ENCODE data around the gene RABGAP1L.

The RABGAP1L gene

DNA sequence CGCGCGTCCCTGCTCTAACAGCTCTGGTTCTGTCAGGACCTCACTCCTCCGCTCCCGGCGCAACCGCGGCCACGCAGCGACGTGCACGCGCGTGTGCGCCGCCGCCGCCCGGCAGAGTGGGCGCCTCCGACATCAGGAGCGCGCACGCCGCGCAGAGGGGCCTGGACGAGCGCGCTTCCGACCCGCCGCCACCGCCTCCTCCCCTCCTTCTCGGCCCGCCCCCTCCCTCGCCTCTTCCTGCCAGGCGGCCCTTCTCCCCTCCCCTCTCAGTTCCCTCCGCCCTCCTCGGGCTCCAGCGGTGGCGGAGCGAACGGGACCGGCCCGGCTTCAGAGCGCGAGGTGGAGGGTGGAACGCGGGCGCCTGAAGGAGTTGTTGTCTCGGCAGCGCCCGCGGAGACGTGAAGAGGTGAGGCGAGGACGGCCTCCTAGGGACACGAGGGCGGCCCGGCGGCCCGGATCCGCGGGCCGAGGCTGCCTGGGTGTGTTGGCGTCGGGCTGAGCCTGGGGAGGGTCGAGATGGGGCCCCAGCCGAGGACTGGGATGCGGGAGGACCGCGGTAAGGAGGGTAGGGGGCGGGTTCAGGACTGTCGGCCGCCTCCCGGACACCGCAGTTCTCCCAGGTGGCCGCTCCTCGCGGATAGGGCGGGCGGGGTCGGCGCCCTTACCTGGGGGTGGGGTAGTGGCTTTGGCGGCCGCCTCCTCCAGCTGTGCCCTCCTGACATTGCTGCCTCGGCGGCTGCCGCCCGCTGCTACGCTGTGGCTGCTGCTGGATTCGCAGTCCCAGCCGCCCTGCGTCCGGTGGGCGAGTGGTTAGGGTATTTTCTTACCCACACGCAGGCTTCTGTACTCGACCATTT lies at the start of gene RABGAP1L:
RABGAP1L (plus strand) TSS at position 269 of the 857 bp plus-strand sequence.
- no peak for TF ChIP-seq ZFX (IDR thresholded peaks at IDR 0.05)
- TF ChIP-seq, protein P1, sequence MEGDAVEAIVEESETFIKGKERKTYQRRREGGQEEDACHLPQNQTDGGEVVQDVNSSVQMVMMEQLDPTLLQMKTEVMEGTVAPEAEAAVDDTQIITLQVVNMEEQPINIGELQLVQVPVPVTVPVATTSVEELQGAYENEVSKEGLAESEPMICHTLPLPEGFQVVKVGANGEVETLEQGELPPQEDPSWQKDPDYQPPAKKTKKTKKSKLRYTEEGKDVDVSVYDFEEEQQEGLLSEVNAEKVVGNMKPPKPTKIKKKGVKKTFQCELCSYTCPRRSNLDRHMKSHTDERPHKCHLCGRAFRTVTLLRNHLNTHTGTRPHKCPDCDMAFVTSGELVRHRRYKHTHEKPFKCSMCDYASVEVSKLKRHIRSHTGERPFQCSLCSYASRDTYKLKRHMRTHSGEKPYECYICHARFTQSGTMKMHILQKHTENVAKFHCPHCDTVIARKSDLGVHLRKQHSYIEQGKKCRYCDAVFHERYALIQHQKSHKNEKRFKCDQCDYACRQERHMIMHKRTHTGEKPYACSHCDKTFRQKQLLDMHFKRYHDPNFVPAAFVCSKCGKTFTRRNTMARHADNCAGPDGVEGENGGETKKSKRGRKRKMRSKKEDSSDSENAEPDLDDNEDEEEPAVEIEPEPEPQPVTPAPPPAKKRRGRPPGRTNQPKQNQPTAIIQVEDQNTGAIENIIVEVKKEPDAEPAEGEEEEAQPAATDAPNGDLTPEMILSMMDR (conservative IDR thresholded peaks at IDR 0.05) = no peak
- H3K27ac ChIP-seq = peak within 1 kb of the TSS; percentile 69

DNA sequence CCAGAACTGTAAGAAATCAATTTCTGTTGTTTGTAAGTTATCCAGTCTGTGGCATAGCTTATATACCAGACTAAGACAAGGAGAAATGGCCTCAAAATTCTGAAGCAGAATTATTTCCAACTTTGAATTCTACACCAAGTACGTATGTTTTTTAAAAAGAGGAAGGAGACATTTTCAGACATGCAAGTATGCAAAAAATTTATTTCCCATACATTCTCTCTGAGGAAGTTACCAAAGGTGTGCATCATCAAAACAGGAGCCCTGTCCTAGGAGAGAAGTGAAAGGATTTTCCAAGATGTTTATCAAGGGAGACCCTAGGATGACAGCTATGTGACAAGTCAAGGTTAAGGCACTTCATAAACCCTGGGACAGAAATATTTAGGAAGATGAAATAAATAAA lies 49.3 kb upstream of the RABGAP1L start:
- TF ChIP-seq, protein P1 (conservative IDR thresholded peaks at IDR 0.05) = no peak
- TF ChIP-seq ZFX (IDR thresholded peaks at IDR 0.05) = no peak
- H3K27ac ChIP-seq = no peak overlapping the region

DNA sequence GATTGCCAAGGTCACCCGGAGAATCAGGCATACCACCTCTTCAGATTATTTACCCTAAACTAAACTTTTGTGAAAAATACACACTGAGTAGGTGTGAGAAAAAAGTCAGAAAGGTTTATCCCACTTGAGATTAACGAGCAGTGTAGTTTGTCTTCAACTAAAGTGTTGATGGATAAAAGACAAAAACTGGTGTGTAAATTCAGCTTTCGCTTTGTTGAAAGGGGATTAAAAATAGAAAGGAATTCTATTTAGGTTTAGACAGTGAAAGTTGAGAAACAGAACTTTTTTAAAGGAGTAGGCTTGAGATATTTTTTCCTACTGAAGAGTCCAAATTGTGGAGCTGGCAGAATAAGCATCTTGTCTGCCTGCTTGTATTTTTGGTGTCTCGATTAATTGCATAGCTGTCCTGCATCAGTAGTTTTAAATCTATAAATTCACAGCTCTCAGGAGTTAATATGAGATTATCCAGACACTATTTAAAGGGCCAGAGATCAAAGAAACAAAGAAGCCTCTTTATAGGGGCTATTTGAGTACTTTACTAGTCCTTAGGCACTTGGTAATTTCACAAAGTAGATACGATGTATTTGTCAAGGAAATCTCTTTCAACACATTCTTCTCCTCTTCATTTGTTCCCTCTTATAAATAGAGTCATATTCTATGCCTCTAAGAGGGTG lies 46.7 kb upstream of the RABGAP1L start:
- no peak overlapping the region for H3K27ac ChIP-seq
- TF ChIP-seq, protein P1 (conservative IDR thresholded peaks at IDR 0.05) = no peak
- no peak for TF ChIP-seq ZFX (IDR thresholded peaks at IDR 0.05)

DNA sequence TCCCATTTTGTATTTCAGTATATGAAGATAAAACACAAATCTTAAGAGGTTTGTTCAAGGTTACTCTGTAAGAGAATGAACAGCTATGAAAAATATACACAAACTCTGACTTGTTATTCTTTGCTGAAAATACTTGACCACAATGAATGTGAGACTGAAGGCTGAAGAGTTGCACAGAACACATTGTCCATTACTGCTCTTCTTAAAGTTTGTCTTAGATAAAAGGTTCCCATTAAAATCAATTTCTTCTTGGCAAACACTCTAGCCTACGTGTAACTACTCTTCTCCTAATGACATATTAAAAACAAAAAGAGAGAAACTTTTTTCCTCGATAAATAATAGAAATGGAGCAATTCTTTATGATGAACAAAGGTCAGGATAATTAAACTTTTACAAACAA lies 45.2 kb upstream of the RABGAP1L start:
- H3K27ac ChIP-seq = no peak overlapping the region
- no peak for TF ChIP-seq ZFX (IDR thresholded peaks at IDR 0.05)
- TF ChIP-seq, protein P1 (conservative IDR thresholded peaks at IDR 0.05) = no peak

DNA sequence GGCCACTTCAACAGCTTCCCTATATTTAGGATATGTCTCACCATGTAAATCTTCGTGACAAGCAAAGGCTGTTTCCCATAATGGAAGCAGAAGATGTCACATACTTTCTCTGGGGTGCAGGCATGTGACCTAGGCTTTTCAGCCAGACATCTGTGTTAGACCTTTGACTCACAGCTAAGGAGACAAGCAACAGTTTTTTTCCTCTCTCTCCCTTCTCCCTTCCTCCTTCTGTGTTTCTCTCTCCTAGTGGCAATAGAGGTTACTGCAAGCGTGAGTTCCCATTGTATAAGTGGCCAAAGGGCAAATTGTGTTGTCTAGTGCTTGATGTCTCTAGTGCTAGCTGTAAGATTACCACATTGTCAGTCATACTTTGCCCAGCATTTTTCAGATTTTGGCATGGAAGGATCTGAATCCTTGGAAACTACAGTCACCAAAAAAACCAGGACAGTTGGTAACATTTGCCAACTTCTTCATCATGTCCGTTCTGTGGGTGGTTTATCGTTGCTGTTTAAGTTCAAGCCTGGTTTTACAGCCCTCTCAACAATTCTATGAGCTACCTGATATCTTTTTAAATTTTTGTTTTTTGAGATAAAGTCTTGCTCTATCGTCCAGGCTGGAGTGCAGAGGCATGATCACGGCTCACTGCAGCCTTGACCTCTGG lies 44.4 kb upstream of the RABGAP1L start:
- no peak for TF ChIP-seq ZFX (IDR thresholded peaks at IDR 0.05)
- TF ChIP-seq, protein P1 (conservative IDR thresholded peaks at IDR 0.05) = peak; percentile 87

DNA sequence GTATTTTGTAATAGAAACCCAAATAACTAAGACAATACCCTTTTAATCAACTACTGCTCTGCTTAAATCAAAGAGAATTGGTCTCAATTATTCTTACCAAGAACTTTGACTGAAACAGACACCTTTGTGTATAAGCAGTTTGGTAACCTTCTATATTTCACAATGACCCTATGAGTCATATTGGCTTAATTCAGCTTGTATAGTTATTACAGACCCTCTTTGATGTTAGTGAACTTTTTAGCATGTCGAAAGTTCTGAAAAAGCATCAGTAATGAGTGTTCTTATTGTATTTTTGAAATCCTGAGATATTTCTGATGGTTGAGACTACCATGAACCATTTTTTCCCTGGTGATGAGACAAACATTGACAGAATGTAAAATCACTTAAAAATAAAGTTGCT lies 43.3 kb upstream of the RABGAP1L start:
- TF ChIP-seq ZFX (IDR thresholded peaks at IDR 0.05) = no peak
- TF ChIP-seq, protein P1 (conservative IDR thresholded peaks at IDR 0.05) = no peak
- H3K27ac ChIP-seq = no peak overlapping the region

More for the DNA sequence above, 44.4 kb upstream of the RABGAP1L start:
- no peak overlapping the region for H3K27ac ChIP-seq

All from C4-2B (cell line).